Peyer's patch (tissue), 4 donors: Measurements from ENCODE around the gene RYR1. TPM values are rescaled to one million over a fixed set of nuclear protein-coding genes. Genes with fewer than 3 reads are reported as not detected.

ENCODE experiments used
- DNase-seq, 3 donors: peaks; one replicate each; pipeline ENCODE4 v3.0.0-alpha.2; 2017 to 2019
- H3K27ac ChIP-seq, 4 donors: fragments of 200-600 bp; sonication (generic); one replicate each; pipeline ENCODE4 v1.5.1; 2016 to 2019
- H3K27me3 ChIP-seq, 2 donors: fragments of 200-600 bp; sonication (generic); one replicate each; pipeline ENCODE4 v1.5.1; 2019
- H3K36me3 ChIP-seq, 3 donors: fragments of 200-600 bp; sonication (generic); one replicate each; pipeline ENCODE4 v1.5.1; 2016 to 2019
- H3K4me1 ChIP-seq, 4 donors: fragments of 200-600 bp; sonication (generic); one replicate each; pipeline ENCODE4 v1.5.1; 2016 to 2019
- H3K4me3 ChIP-seq, 4 donors: fragments of 200-600 bp; sonication (generic); 1 replicate in 3 of 4; 2 replicates in 1 of 4; pipeline ENCODE4 v1.5.1; 2016 to 2019; ENCODE audit warnings: mild to moderate bottlenecking in 1 of 4
- H3K9me3 ChIP-seq, 4 donors: fragments of 200-600 bp; sonication (generic); one replicate each; pipeline ENCODE4 v1.5.1; 2016 to 2019; ENCODE audit warnings: mild to moderate bottlenecking in 1 of 4
- CTCF ChIP-seq, 6 experiments: fragments of 450-650 bp in 4 of 6; fragments of 200-600 bp in 2 of 6; sonication (generic) in 1 of 6; IDR thresholded peaks; one replicate each; pipeline ENCODE4 v1.5.1; 2017 to 2019; ENCODE audit warnings: antibody characterized with exemption in 6 of 6, mild to moderate bottlenecking in 3 of 6, moderate library complexity in 1 of 6
- POLR2A ChIP-seq, 2 donors: fragments of 450-650 bp; IDR thresholded peaks; one replicate each; pipeline ENCODE4 v1.5.1; 2017; ENCODE audit warnings: antibody characterized with exemption in 2 of 2, mild to moderate bottlenecking in 2 of 2, moderate library complexity in 2 of 2
- total RNA-seq, 4 donors: library from RNA; depleted of rRNA; stranded (reverse); fragments of >200 nt; gene quantifications; one replicate each; pipeline ENCODE4 v1.1.0, GENCODE V29; 2016

The RYR1 gene
- 1 to 10 TPM in 3 of 4 donors, under 1 TPM in 1; 0.35 to 4.6 (median 3.4) TPM for total RNA-seq

GRCh38 chr19:38433268-38433733 is at the start of gene RYR1:
TSS of gene RYR1 (plus strand) at chr19:38433691. CDS start at chr19:38433830, 139 bp downstream.
- Histone ChIP-seq H3K27ac (no peak within 1 kb of the TSS), H3K4me3 (peak within 1 kb of the TSS in 2 of 4 donors; percentile 18 to 23), H3K4me1 (no peaks in the 10 kb centered on the region), H3K9me3 (no peaks in the 10 kb centered on the region), H3K36me3 (no peaks in the 10 kb centered on the region), H3K27me3 (peaks cover 0 to 13% of the 10 kb centered on the region in 2 donors)
- no peak for TF ChIP-seq CTCF (IDR thresholded peaks at IDR 0.05)
- TF ChIP-seq POLR2A (IDR thresholded peaks at IDR 0.05) = no peak
- peak in 2 of 3 donors; percentile 48 to 77 for DNase-seq

GRCh38 chr19:38383743-38384142 is 49.7 kb upstream of the RYR1 start:
- H3K4me3 ChIP-seq = no peak overlapping the region
- H3K27ac ChIP-seq = no peak overlapping the region
- DNase-seq = no peak
- TF ChIP-seq CTCF (IDR thresholded peaks at IDR 0.05) (no peak), POLR2A (IDR thresholded peaks at IDR 0.05) (no peak)
- no peaks in the 10 kb centered on the region for H3K9me3 ChIP-seq
- no peaks in the 10 kb centered on the region for H3K27me3 ChIP-seq
- H3K36me3 ChIP-seq = peaks cover 0 to 61% (median 0%) of the 10 kb centered on the region in 3 donors
- H3K4me1 ChIP-seq = peaks cover 4 to 34% (median 22%) of the 10 kb centered on the region in 4 donors

GRCh38 chr19:38384209-38385027 is 49.1 kb upstream of the RYR1 start:
- no peak overlapping the region for H3K27ac ChIP-seq
- H3K36me3 ChIP-seq = peaks cover 0 to 54% (median 0%) of the 10 kb centered on the region in 3 donors
- no peak overlapping the region for H3K4me3 ChIP-seq
- H3K9me3 ChIP-seq = no peaks in the 10 kb centered on the region
- H3K4me1 ChIP-seq = peaks cover 4 to 40% (median 27%) of the 10 kb centered on the region in 4 donors
- H3K27me3 ChIP-seq = no peaks in the 10 kb centered on the region
- DNase-seq = no peak
- TF ChIP-seq CTCF (IDR thresholded peaks at IDR 0.05) = peak in 2 of 6 experiments; percentile 18 to 24
- TF ChIP-seq POLR2A (IDR thresholded peaks at IDR 0.05) = no peak

- H3K36me3 ChIP-seq = peaks cover 0 to 46% (median 0%) of the 10 kb centered on the region in 3 donors
- no peaks in the 10 kb centered on the region for H3K27me3 ChIP-seq
- no peak for DNase-seq
- H3K27ac ChIP-seq = no peak overlapping the region
- no peak overlapping the region for H3K4me3 ChIP-seq
- TF ChIP-seq CTCF (IDR thresholded peaks at IDR 0.05) (no peak), POLR2A (IDR thresholded peaks at IDR 0.05) (no peak)
- H3K9me3 ChIP-seq = no peaks in the 10 kb centered on the region
- peaks cover 4 to 40% (median 27%) of the 10 kb centered on the region in 4 donors for H3K4me1 ChIP-seq
Measured at GRCh38 chr19:38385057-38385803, 48.3 kb upstream of the RYR1 start.

GRCh38 chr19:38385804-38386257 is 47.7 kb upstream of the RYR1 start:
- Histone ChIP-seq H3K9me3 (no peaks in the 10 kb centered on the region), H3K4me3 (peak overlapping the region in 1 of 4 donors; percentile 3), H3K4me1 (peaks cover 4 to 40% (median 27%) of the 10 kb centered on the region in 4 donors), H3K27ac (no peak overlapping the region), H3K27me3 (no peaks in the 10 kb centered on the region), H3K36me3 (peaks cover 0 to 40% (median 0%) of the 10 kb centered on the region in 3 donors)
- TF ChIP-seq POLR2A (IDR thresholded peaks at IDR 0.05) = no peak
- no peak for TF ChIP-seq CTCF (IDR thresholded peaks at IDR 0.05)
- DNase-seq = no peak
